HTERT RPE-1 (cell line): ENCODE results near the gene WAS.
"Not testable (repeated sequence)": the region's sequence is repeated elsewhere in the genome, so short reads cannot be mapped to it uniquely, and the experiment has no call there.

ENCODE experiments used
- in situ Hi-C: fragments of 300-500 bp; cut with MboI; formaldehyde crosslinking; loops from 4 replicates; pipeline ENCODE4 v1.14.3; 2020; ENCODE audit warnings: low sequenced_read_pairs

The WAS gene

GRCh38 chrX:48684134-48684533, 535 bp downstream of the WAS start:
- in situ Hi-C loops: no loop called here

- in situ Hi-C loops: no loop called here
These were observed 1.8 kb downstream of the WAS start for GRCh38 chrX:48685416-48685815.

DNA sequence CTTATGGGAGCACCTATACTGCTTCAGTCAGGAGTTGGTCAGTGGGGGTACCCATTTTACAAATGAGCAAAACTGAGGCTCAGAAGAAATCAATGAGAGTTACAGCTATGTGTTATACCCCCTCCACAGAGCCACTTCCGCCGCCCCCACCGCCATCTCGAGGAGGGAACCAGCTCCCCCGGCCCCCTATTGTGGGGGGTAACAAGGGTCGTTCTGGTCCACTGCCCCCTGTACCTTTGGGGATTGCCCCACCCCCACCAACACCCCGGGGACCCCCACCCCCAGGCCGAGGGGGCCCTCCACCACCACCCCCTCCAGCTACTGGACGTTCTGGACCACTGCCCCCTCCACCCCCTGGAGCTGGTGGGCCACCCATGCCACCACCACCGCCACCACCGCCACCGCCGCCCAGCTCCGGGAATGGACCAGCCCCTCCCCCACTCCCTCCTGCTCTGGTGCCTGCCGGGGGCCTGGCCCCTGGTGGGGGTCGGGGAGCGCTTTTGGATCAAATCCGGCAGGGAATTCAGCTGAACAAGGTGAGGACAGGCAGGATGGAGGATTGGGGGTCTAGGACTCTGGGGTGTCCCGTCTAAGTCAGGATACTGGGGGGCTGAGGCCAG, 5.0 kb downstream of the WAS start:
- in situ Hi-C loops: no loop called here

GRCh38 chrX:48689208-48689920, 5.8 kb downstream of the WAS start:
- in situ Hi-C loops: no loop called here

DNA sequence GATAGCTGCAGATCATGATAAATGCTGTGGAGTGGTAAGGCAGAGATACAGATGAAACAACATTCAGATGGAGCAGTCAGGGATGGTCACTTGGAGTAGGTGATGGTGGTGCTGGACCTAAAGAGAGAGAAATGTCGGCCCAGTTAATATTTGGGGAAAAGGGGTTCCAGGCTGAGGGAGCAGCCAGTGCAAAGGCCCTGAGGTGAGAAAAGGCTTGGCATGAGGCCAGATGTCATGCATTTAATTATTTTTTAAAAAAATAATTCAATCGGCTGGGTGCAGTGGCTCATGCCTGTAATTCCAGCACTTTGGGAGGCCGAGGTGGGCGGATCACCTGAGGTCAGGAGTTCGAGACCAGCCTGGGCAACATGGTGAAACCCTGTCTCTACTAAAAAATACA, 8.1 kb downstream of the WAS start:
- in situ Hi-C loops: not testable (repeated sequence)

- in situ Hi-C loops: no loop called here
These were observed 11.4 kb downstream of the WAS start for GRCh38 chrX:48694776-48695533.

- in situ Hi-C loops: no loop called here
These were observed 11.9 kb downstream of the WAS start for GRCh38 chrX:48695534-48695896.

DNA sequence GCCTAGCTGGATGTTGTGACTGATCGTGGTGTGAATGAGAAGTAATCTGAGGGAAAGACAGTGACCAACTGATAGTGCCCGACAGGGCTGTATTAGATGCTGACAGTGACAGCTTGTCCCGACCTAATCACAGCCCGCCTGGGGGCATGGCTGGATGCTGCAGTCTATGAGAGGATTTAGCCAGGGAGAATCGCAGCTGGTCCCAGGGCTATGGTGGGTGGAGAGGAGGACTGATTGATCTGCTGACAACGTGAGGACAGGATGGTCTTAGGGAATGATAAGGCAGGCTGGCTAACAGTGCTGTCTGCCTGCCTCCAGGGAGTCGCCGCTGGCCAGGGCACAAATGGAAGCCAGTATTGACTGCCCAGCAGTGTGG, 12.3 kb downstream of the WAS start:
- in situ Hi-C loops: no loop called here

DNA sequence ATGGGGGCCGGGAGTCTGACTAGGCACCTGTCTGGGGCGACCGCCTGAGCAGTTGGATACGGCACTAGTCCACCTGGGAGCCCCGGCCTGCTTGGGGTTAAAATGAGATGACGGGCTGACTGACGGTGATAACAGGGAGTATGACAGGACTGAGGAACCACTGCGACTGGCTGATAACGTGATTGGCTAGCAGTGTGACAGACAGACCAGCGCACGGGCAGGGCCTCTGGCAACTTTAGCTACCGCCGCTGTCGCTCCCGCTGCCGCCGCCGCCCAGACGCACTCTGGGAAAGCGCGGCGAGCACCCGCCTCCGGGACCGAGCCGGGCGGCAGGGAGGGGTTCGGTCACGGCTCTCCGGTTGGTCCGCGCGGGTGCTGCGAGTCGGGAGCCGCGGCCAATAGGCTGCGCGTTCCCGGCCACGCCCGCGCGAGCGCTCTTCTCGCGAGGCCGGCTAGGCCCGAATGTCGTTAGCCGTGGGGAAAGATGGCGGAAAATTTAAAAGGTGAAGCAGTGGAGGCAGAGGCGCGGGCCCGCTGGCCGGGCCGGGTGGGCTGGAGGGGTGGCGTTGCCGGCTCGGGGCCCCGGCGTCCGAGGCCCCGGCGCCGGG, 12.8 kb downstream of the WAS start, which contains the start of gene SUV39H1:
TSS of gene SUV39H1 (plus strand) at position 434 of the 608 bp plus-strand sequence. CDS start at position 485, 51 bp downstream.
- in situ Hi-C loops: no loop called here

DNA sequence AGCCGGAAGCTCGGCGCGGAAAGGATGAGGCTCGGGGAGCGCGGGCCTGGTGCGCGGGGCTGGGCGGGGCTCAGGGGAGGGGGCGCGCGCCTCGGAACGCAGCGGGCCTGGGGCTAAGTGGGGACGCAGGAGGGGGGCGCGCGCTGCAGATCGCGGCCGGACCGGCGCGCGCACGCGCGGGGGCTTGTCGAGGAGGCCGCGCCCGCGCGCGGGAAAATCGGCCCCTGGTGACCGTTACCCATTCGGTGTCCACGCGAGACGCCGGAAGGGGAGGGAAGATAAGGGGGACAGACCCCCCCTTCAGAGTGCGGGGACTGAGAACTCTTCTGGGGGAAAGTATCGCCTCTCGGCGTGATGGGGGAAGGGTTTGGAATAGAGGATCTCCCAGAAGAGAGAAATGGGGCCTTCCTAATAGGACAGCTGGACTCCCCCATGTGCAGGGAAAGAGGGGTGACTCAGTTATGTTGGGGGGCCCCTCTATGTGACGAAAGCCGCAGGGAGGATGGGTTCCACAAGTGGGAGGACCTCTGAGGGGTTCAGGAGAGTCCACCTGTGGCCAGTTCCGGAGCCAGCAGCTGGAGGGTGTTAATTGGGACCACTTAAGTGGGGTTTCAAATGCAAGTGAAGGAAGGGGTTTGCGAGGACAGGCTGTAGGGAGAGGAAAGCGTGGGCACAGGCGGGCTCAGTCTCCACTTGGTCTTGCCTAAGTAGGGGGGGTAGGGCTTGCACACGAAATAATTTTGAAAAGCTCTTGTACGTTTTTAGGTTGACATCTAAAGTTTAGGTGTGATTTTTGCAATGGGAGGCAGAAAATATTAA, 13.5 kb downstream of the WAS start:
- in situ Hi-C loops: no loop called here

DNA sequence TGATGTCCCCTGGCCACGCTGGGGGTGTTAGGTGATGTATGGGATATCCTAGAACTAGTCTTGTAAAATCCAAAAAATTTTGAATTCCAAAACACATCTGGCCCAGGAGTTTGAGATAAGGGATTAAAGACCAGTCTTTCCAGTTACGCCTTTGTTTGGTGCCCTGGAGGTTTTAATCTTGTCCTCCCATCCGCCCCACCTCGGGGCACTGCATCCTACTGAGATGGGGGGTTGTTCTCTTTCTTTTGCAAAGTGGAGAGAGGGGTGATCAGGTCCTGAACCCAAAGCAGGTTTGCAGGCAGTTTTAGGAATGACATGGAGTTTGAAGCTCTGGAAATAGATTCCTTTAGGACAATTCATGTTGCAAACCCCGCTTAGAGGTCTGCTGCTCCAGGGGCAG, 14.7 kb downstream of the WAS start:
- in situ Hi-C loops: no loop called here

DNA sequence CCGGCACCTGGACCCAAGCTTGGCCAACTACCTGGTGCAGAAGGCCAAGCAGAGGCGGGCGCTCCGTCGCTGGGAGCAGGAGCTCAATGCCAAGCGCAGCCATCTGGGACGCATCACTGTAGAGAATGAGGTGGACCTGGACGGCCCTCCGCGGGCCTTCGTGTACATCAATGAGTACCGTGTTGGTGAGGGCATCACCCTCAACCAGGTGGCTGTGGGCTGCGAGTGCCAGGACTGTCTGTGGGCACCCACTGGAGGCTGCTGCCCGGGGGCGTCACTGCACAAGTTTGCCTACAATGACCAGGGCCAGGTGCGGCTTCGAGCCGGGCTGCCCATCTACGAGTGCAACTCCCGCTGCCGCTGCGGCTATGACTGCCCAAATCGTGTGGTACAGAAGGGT, 16.6 kb downstream of the WAS start:
- in situ Hi-C loops: no loop called here

GRCh38 chrX:48700951-48701653, 17.5 kb downstream of the WAS start:
- in situ Hi-C loops: no loop called here

GRCh38 chrX:48702032-48702431, 18.4 kb downstream of the WAS start:
- in situ Hi-C loops: no loop called here

- in situ Hi-C loops: no loop called here
These were observed 19.1 kb downstream of the WAS start for GRCh38 chrX:48702716-48703115.

GRCh38 chrX:48703228-48703627, 19.6 kb downstream of the WAS start:
- in situ Hi-C loops: no loop called here

GRCh38 chrX:48703642-48704481, 20.3 kb downstream of the WAS start:
- in situ Hi-C loops: no loop called here

DNA sequence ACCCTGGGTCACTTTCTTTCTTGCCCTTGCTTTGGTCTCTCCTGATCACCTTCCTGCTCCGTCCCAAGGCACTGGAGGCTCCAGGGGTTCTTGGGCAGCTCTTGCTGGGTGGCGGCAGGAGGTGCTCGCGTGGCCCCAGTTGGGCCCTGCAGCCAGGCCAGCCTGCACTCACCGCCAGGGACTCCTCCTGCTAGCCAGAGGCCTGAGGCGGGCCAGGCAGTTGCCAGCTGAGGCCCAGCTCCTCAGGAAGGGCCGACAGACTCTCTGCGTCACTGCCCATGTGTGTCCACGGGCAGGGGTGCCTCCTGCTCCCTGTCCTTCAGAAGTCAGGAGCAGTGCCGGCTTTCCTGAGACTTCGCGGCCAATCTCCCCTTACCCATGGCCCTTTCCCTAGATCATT, 22.3 kb downstream of the WAS start:
- in situ Hi-C loops: no loop called here

- in situ Hi-C loops: no loop called here
These were observed 26.0 kb downstream of the WAS start for GRCh38 chrX:48709522-48710112.
